KOPT-K1 (cell line): ENCODE results near the gene KIRREL3.
"Not testable (repeated sequence)": the region's sequence is repeated elsewhere in the genome, so short reads cannot be mapped to it uniquely, and the experiment has no call there.

Experiments
- H3K27ac ChIP-seq: fragments of 200-600 bp; sonication (generic); 2 replicates; pipeline ENCODE4 v1.5.1; 2016; ENCODE audit warnings: antibody characterized with exemption, mild to moderate bottlenecking, low read depth, low read length; ENCODE audit not compliant: poor library complexity, severe bottlenecking
- H3K36me3 ChIP-seq: fragments of 200-600 bp; sonication (generic); 2 replicates; pipeline ENCODE4 v1.5.1; 2017; ENCODE audit warnings: antibody characterized with exemption, mild to moderate bottlenecking, low read length, moderate library complexity; ENCODE audit not compliant: insufficient read depth
- H3K9me3 ChIP-seq: fragments of 200-600 bp; sonication (generic); 2 replicates; pipeline ENCODE4 v1.5.1; 2017; ENCODE audit warnings: antibody characterized with exemption, low read length, mild to moderate bottlenecking; ENCODE audit not compliant: insufficient read depth, poor library complexity, severe bottlenecking

The KIRREL3 gene

GRCh38 chr11:126390272-126390867 is 610.2 kb downstream of the KIRREL3 start:
- Histone ChIP-seq H3K9me3 (no peaks in the 10 kb centered on the region), H3K36me3 (no peaks in the 10 kb centered on the region), H3K27ac (no peak overlapping the region)

- Histone ChIP-seq H3K36me3 (no peaks in the 10 kb centered on the region), H3K9me3 (no peaks in the 10 kb centered on the region), H3K27ac (no peak overlapping the region)
Measured at GRCh38 chr11:126387857-126388256, 612.7 kb downstream of the KIRREL3 start.

GRCh38 chr11:126386729-126387071 is 613.9 kb downstream of the KIRREL3 start:
- H3K9me3 ChIP-seq, H3K27ac ChIP-seq, H3K36me3 ChIP-seq: not testable (repeated sequence)

GRCh38 chr11:126385991-126386728 is 614.4 kb downstream of the KIRREL3 start:
- no peaks in the 10 kb centered on the region for H3K36me3 ChIP-seq
- H3K9me3 ChIP-seq: no peaks in the 10 kb centered on the region
- H3K27ac ChIP-seq: no peak overlapping the region

- Histone ChIP-seq H3K36me3 (no peaks in the 10 kb centered on the region), H3K27ac (no peak overlapping the region), H3K9me3 (no peaks in the 10 kb centered on the region)
Measured at GRCh38 chr11:126384449-126385070, 616.0 kb downstream of the KIRREL3 start.

GRCh38 chr11:126383339-126384335 is 616.9 kb downstream of the KIRREL3 start:
- Histone ChIP-seq H3K36me3 (no peaks in the 10 kb centered on the region), H3K9me3 (no peaks in the 10 kb centered on the region), H3K27ac (no peak overlapping the region)

GRCh38 chr11:126382641-126383040 is 617.9 kb downstream of the KIRREL3 start:
- H3K9me3 ChIP-seq, H3K27ac ChIP-seq, H3K36me3 ChIP-seq: not testable (repeated sequence)

GRCh38 chr11:126381960-126382359 is 618.6 kb downstream of the KIRREL3 start:
- not testable (repeated sequence) for H3K36me3 ChIP-seq, H3K27ac ChIP-seq, H3K9me3 ChIP-seq

GRCh38 chr11:126380909-126381308 is 619.7 kb downstream of the KIRREL3 start:
- Histone ChIP-seq H3K36me3 (no peaks in the 10 kb centered on the region), H3K27ac (no peak overlapping the region), H3K9me3 (no peaks in the 10 kb centered on the region)

GRCh38 chr11:126378763-126379162 is 621.8 kb downstream of the KIRREL3 start:
- no peak overlapping the region for H3K27ac ChIP-seq
- H3K36me3 ChIP-seq: no peaks in the 10 kb centered on the region
- H3K9me3 ChIP-seq: no peaks in the 10 kb centered on the region

- H3K9me3 ChIP-seq: no peaks in the 10 kb centered on the region
- no peaks in the 10 kb centered on the region for H3K36me3 ChIP-seq
- no peak overlapping the region for H3K27ac ChIP-seq
Measured at GRCh38 chr11:126375726-126376125, 624.8 kb downstream of the KIRREL3 start.

GRCh38 chr11:126374562-126375300 is 625.8 kb downstream of the KIRREL3 start:
- not testable (repeated sequence) for H3K27ac ChIP-seq, H3K9me3 ChIP-seq, H3K36me3 ChIP-seq

- not testable (repeated sequence) for H3K36me3 ChIP-seq, H3K27ac ChIP-seq, H3K9me3 ChIP-seq
Measured at GRCh38 chr11:126373389-126374066, 627.0 kb downstream of the KIRREL3 start.
